K562 (cell line): ENCODE data around the gene ZNF689. TPM values are rescaled to one million over a fixed set of nuclear protein-coding genes. Genes with fewer than 3 reads are reported as not detected.

Source experiments
- ASH1L ChIP-seq: fragments of 450-650 bp; IDR thresholded peaks from 2 replicates; pipeline ENCODE4 v1.6.1; 2018; ENCODE audit warnings: borderline replicate concordance, mild to moderate bottlenecking, low read depth; ENCODE audit not compliant: partially characterized antibody
- ATF6 ChIP-seq: sonication (generic); formaldehyde crosslinking; IDR thresholded peaks from 2 replicates; pipeline ENCODE4 v1.4.0; 2020; ENCODE audit warnings: mild to moderate bottlenecking, missing genetic modification reagents
- ATF7 ChIP-seq: fragments of 450-650 bp; IDR thresholded peaks from 2 replicates; pipeline ENCODE4 v1.7.1; 2014; ENCODE audit warnings: mild to moderate bottlenecking, moderate library complexity
- CHD1 ChIP-seq: fragments of 200-600 bp; sonication (generic); IDR thresholded peaks from one replicate; pipeline ENCODE4 v1.6.1; 2012; ENCODE audit warnings: mild to moderate bottlenecking, moderate library complexity, low read length, inconsistent platforms
- CREB1 ChIP-seq, 2 experiments: sonication (generic) in 1 of 2; formaldehyde crosslinking in 1 of 2; IDR thresholded peaks; 2 replicates each; pipeline versions ENCODE4 v1.6.1 to v1.8.0; 2012 to 2022; ENCODE audit warnings: inconsistent platforms in 1 of 2, mild to moderate bottlenecking in 1 of 2, missing genetic modification reagents in 1 of 2, moderate library complexity in 1 of 2
- CTBP1 ChIP-seq: fragments of 450-650 bp; IDR thresholded peaks from 2 replicates; pipeline ENCODE4 v1.6.1; 2016; ENCODE audit warnings: borderline replicate concordance
- CXXC5 ChIP-seq: fragments of 250-450 bp; sonication (Bioruptor Pico); IDR thresholded peaks from 2 replicates; pipeline ENCODE4 v1.8.0; 2022; ENCODE audit warnings: inconsistent platforms, mild to moderate bottlenecking, moderate library complexity
- FOXA3 ChIP-seq, 2 experiments: fragments of 450-650 bp in 1 of 2; sonication (generic) in 1 of 2; formaldehyde crosslinking; IDR thresholded peaks in 1 of 2; conservative IDR thresholded peaks in 1 of 2; 2 replicates each; pipeline versions ENCODE4 v1.4.0 to v1.8.0; 2020 to 2022; ENCODE audit warnings: mild to moderate bottlenecking in 2 of 2, missing genetic modification reagents in 1 of 2
- GABPB1 ChIP-seq: sonication (generic); formaldehyde crosslinking; IDR thresholded peaks from 2 replicates; pipeline ENCODE4 v1.8.0; 2022; ENCODE audit warnings: mild to moderate bottlenecking, missing genetic modification reagents
- GATA2 ChIP-seq: sonication (generic); formaldehyde crosslinking; IDR thresholded peaks from 2 replicates; pipeline ENCODE4 v1.4.0; 2020; ENCODE audit warnings: mild to moderate bottlenecking, missing genetic modification reagents
- GMEB1 ChIP-seq: fragments of 250-450 bp; sonication (Bioruptor Pico); IDR thresholded peaks from 2 replicates; pipeline ENCODE4 v1.4.0; 2020; ENCODE audit warnings: mild to moderate bottlenecking
- GTF2F1 ChIP-seq: IDR thresholded peaks from 2 replicates; pipeline ENCODE4 v1.6.1; 2011; ENCODE audit warnings: low read depth, low read length, improper control_type of control experiment
- JUND ChIP-seq, 2 experiments: IDR thresholded peaks; 2 replicates in 1 of 2; 3 replicates in 1 of 2; pipeline ENCODE4 v1.6.1; 2011; ENCODE audit warnings: borderline replicate concordance in 2 of 2, low read depth in 2 of 2, low read length in 2 of 2, improper control_type of control experiment in 1 of 2, missing biosample characterization in 1 of 2, missing genetic modification characterization in 1 of 2, missing genetic modification reagents in 1 of 2
- L3MBTL2 ChIP-seq: fragments of 450-650 bp; IDR thresholded peaks from 2 replicates; pipeline ENCODE4 v1.6.1; 2016; ENCODE audit warnings: mild to moderate bottlenecking, moderate library complexity
- MAX ChIP-seq: sonication (generic); formaldehyde crosslinking; IDR thresholded peaks from 2 replicates; pipeline ENCODE4 v1.9.0; 2022; ENCODE audit warnings: mild to moderate bottlenecking, missing genetic modification reagents
- NFYB ChIP-seq: IDR thresholded peaks from 2 replicates; pipeline ENCODE4 v1.6.1; 2011; ENCODE audit warnings: mild to moderate bottlenecking, moderate library complexity; ENCODE audit not compliant: insufficient read length; ENCODE audit errors: extremely low read depth
- SIX5 ChIP-seq, 2 experiments: IDR thresholded peaks; 2 replicates each; pipeline ENCODE4 v1.6.1; 2011; ENCODE audit warnings: low read length in 2 of 2, borderline replicate concordance in 1 of 2, low read depth in 1 of 2, mild to moderate bottlenecking in 1 of 2, moderate library complexity in 1 of 2; ENCODE audit not compliant: insufficient read depth in 1 of 2
- SP1 ChIP-seq: sonication (generic); formaldehyde crosslinking; IDR thresholded peaks from 2 replicates; pipeline ENCODE4 v1.8.1; 2022; ENCODE audit warnings: mild to moderate bottlenecking, missing genetic modification reagents
- TAF7 ChIP-seq: fragments of 450-650 bp; IDR thresholded peaks from 2 replicates; pipeline ENCODE4 v1.6.1; 2016; ENCODE audit warnings: missing genetic modification characterization, missing compliant biosample characterization
- TEAD4 ChIP-seq, 2 experiments: sonication (generic) in 1 of 2; formaldehyde crosslinking in 1 of 2; IDR thresholded peaks; 2 replicates each; pipeline versions ENCODE4 v1.6.1 to v1.8.0; 2012 to 2022; ENCODE audit warnings: borderline replicate concordance in 1 of 2, inconsistent platforms in 1 of 2, low read length in 1 of 2, mild to moderate bottlenecking in 1 of 2, missing genetic modification reagents in 1 of 2
- ZNF12 ChIP-seq: sonication (generic); formaldehyde crosslinking; IDR thresholded peaks from 2 replicates; pipeline ENCODE4 v1.4.0; 2020; ENCODE audit warnings: mild to moderate bottlenecking, missing genetic modification reagents
- ZNF239 ChIP-seq: fragments of 250-450 bp; sonication (Bioruptor Pico); IDR thresholded peaks from 2 replicates; pipeline ENCODE4 v1.4.0; 2020; ENCODE audit warnings: mild to moderate bottlenecking
- polyA plus RNA-seq, 8 experiments: library from polyadenylated mRNA; depleted of rRNA in 4 of 8; stranded (reverse) in 5 of 8; unstranded in 3 of 8; fragments of >200 nt; fragmentation: Nextera tagmentation in 2 of 8; fragmentation: Illumina TruSeq in 1 of 8; extraction: Ambion mirVana in 2 of 8; extraction: Trizol in 1 of 8; gene quantifications; 2 replicates each; pipeline versions ENCODE4 v1.2.1 to v1.2.3, GENCODE V29; 2011 to 2014; ENCODE audit warnings: inconsistent platforms in 1 of 8, missing spikeins in 1 of 8
- total RNA-seq, 7 experiments: library from RNA; depleted of rRNA in 6 of 7; stranded (reverse); fragments of >200 nt in 6 of 7; fragmentation: Illumina TruSeq in 2 of 7; extraction: Trizol in 2 of 7; gene quantifications; 2 replicates each; pipeline versions ENCODE4 v1.2.1 to v1.2.3, GENCODE V29; 2011 to 2021; ENCODE audit warnings: low replicate concordance in 1 of 7

The ZNF689 gene
- total and polyA plus RNA-seq, 9 of the 15 experiments (the other 6 are each of a cell fraction or from before 2014, with no cell fraction given) = 5.4 to 15.4 (median 10.8) TPM

GRCh38 chr16:30609926-30610839 lies at the start of gene ZNF689 (continued):
- TF ChIP-seq ASH1L (peak; percentile 100), L3MBTL2 (peak; percentile 67), GTF2F1 (peak; percentile 38; the same call in 1 of the 2 replicates), GABPB1 (CRISPR knock-in tag) (peak; percentile 57), MAX (CRISPR knock-in tag) (no peak), ATF7 (peak; percentile 79), CREB1 (IDR thresholded peaks at IDR 0.05) (0 out of 2 replicates have a peak, but pooled peaks have one; percentile 38), CREB1 (CRISPR knock-in tag; IDR thresholded peaks at IDR 0.05) (no peak), TEAD4 (IDR thresholded peaks at IDR 0.05; ENCODE audit: low read length) (no peak), TEAD4 (CRISPR knock-in tag; IDR thresholded peaks at IDR 0.05; ENCODE audit: borderline replicate concordance) (no peak), ATF6 (CRISPR knock-in tag) (peak; percentile 93), GATA2 (CRISPR knock-in tag) (0 out of 2 replicates have a peak, but pooled peaks have one; percentile 5), FOXA3 (CRISPR knock-in tag; conservative IDR thresholded peaks at IDR 0.05 in 1 of 2, IDR thresholded peaks at IDR 0.05 in 1 of 2) (no peak), SP1 (CRISPR knock-in tag) (peak; percentile 59), CTBP1 (peak; percentile 7; the same call in 1 of the 2 replicates), JUND (IDR thresholded peaks at IDR 0.05; ENCODE audit: borderline replicate concordance, low read depth, low read length) (peak; percentile 36), JUND (tag; IDR thresholded peaks at IDR 0.05; ENCODE audit: borderline replicate concordance, low read depth, low read length) (no peak), CXXC5 (CRISPR knock-in tag) (peak; percentile 100), GMEB1 (CRISPR knock-in tag) (peak; percentile 64; the same call in 1 of the 2 replicates), SIX5 (IDR thresholded peaks at IDR 0.05; ENCODE audit: borderline replicate concordance in 1 of 2, insufficient read depth in 1 of 2, low read depth in 1 of 2, low read length in 2 of 2) (peak; percentile 97 to 98), NFYB (peak; percentile 96), ZNF12 (CRISPR knock-in tag) (0 out of 2 replicates have a peak, but pooled peaks have one; percentile 17), CHD1 (peak; percentile 95), ZNF239 (CRISPR knock-in tag) (0 out of 2 replicates have a peak, but pooled peaks have one; percentile 13), TAF7 (peak; percentile 94)
